ENCODE data around the gene NUDT13. TPM values are rescaled to one million over a fixed set of nuclear protein-coding genes. Genes with fewer than 3 reads are reported as not detected.

NUDT13 gene
- total and polyA plus RNA-seq, 2 of the 4 experiments (the other 2 are of a cell fraction), result 0.90 to 1.7 TPM

DNA sequence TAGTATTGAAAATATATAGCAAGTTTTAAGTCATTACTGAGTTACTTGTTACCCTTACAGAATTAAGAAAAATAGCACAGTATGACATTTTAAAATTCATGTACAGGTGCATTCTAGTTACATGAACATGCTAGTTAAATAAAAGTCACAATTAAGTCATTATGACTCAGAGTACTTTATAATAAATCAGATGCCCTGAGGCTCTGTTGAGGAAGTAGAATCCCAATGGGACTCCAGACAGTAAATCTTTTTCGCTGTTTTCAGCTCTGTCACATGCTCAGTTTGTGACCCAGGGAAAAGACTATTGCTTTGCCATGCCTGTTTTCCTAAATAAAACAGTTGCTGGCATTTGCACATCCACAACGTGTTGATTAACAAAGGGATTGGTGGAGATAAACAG lies 21.0 kb downstream of the NUDT13 start:
- no peak overlapping the region for H3K56ac ChIP-seq (ENCODE audit: extremely low read depth, insufficient read depth, low read length)
- ChIA-PET POLR2A (ENCODE audit: unreplicated experiment) (no interaction called here), CTCF (no interaction called here)
- 0 out of 2 replicates have a peak, but pooled peaks cover 1% of the 10 kb centered on the region for H3K4me1 ChIP-seq (ENCODE audit: control insufficient read depth, insufficient read depth, low read length)
- no peak for TF ChIP-seq SMC3 (IDR thresholded peaks at IDR 0.05; ENCODE audit: low read depth, low read length)
- no peak for TF ChIP-seq USF2 (IDR thresholded peaks at IDR 0.05; ENCODE audit: low read depth, low read length)
- TF ChIP-seq BHLHE40 (IDR thresholded peaks at IDR 0.05; ENCODE audit: low read depth, low read length), result no peak
- no peak for TF ChIP-seq MAZ (IDR thresholded peaks at IDR 0.05; ENCODE audit: borderline replicate concordance, low read depth, low read length)
- no peak for TF ChIP-seq CEBPB (IDR thresholded peaks at IDR 0.05; ENCODE audit: low read depth, low read length)
- no peak for TF ChIP-seq FOS (IDR thresholded peaks at IDR 0.05; ENCODE audit: low read depth, low read length)
- TF ChIP-seq POLR2A (IDR thresholded peaks at IDR 0.05; ENCODE audit: low read depth, low read length), result no peak
- TF ChIP-seq MXI1 (IDR thresholded peaks at IDR 0.05; ENCODE audit: borderline replicate concordance, low read depth, low read length), result no peak
- TF ChIP-seq RCOR1 (IDR thresholded peaks at IDR 0.05; ENCODE audit: insufficient replicate concordance, low read length), result no peak
- TF ChIP-seq, protein P1, sequence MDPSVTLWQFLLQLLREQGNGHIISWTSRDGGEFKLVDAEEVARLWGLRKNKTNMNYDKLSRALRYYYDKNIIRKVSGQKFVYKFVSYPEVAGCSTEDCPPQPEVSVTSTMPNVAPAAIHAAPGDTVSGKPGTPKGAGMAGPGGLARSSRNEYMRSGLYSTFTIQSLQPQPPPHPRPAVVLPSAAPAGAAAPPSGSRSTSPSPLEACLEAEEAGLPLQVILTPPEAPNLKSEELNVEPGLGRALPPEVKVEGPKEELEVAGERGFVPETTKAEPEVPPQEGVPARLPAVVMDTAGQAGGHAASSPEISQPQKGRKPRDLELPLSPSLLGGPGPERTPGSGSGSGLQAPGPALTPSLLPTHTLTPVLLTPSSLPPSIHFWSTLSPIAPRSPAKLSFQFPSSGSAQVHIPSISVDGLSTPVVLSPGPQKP (IDR thresholded peaks at IDR 0.05; ENCODE audit: borderline replicate concordance, low read depth, low read length), result no peak
- no peak for TF ChIP-seq MAFK (IDR thresholded peaks at IDR 0.05; ENCODE audit: low read depth, low read length)
- no peak for TF ChIP-seq NFE2L2 (IDR thresholded peaks at IDR 0.05; ENCODE audit: low read depth, low read length)
- TF ChIP-seq CTCF (conservative IDR thresholded peaks at IDR 0.05; ENCODE audit: low read depth, low read length), result no peak
- TF ChIP-seq RAD21 (IDR thresholded peaks at IDR 0.05; ENCODE audit: low read length), result no peak
- no peak overlapping the region for H4K91ac ChIP-seq (ENCODE audit: insufficient read depth, low read depth, low read length)
- H2BK120ac ChIP-seq (ENCODE audit: low read depth, low read length), result no peak overlapping the region
- in situ Hi-C loops (cut with MboI; ENCODE audit: low sequenced_read_pairs), result no loop called here
- no TSS peak for BruUV-seq (replicated peaks)
- H3K23ac ChIP-seq (ENCODE audit: low read depth, low read length), result no peak overlapping the region
- H3K18ac ChIP-seq (ENCODE audit: low read depth, low read length), result no peak overlapping the region
- intact Hi-C loops (cut with micrococcal nuclease), result no loop called here
- no peaks in the 10 kb centered on the region for H3K9me3 ChIP-seq (ENCODE audit: control insufficient read depth, insufficient read depth, low read length)
- no peak overlapping the region for H3K4ac ChIP-seq (ENCODE audit: low read depth, low read length)
- H4K20me1 ChIP-seq (ENCODE audit: insufficient read depth, low read length), result no peaks in the 10 kb centered on the region
- H3K79me1 ChIP-seq (ENCODE audit: low read depth in 1 of 2, low read length in 2 of 2), result peaks cover 7 to 11% of the 10 kb centered on the region in 2 experiments; a peak in 3 of 4 replicates
- H2AK9ac ChIP-seq (replicated peaks; ENCODE audit: low read depth, low read length, poor library complexity), result no peak overlapping the region
- ATAC-seq (ENCODE audit: low read depth) (no peak), DNase-seq (peak; percentile 4)
- no peak overlapping the region for H3K4me3 ChIP-seq (ENCODE audit: insufficient read depth, low read depth, low read length)
- H3K9me1 ChIP-seq (ENCODE audit: insufficient read depth, low read length), result peaks cover 10% of the 10 kb centered on the region; the same call in 1 of the 2 replicates
- no CpG with 5 or more reads among the region's 2 CpGs for WGBS, 2 experiments (ENCODE audit: extremely low coverage in 2 of 2, insufficient read length in 1 of 2)
- H3K36me3 ChIP-seq (ENCODE audit: control insufficient read depth, insufficient read depth, low read length), result peaks cover 32% of the 10 kb centered on the region
- dilution Hi-C loops (cut with HindIII; ENCODE audit: low sequenced_read_pairs, unreplicated experiment), result no loop called here
- no peaks in the 10 kb centered on the region for H3K27me3 ChIP-seq (ENCODE audit: control insufficient read depth, insufficient read depth, low read length)
- H3K9ac ChIP-seq (ENCODE audit: low read depth, low read length), result no peak overlapping the region
- no peak overlapping the region for H3K14ac ChIP-seq (replicated peaks; ENCODE audit: low read depth, low read length)
- H2BK5ac ChIP-seq (ENCODE audit: low read depth, low read length, poor library complexity, severe bottlenecking), result no peak overlapping the region
- H3K27ac ChIP-seq (ENCODE audit: insufficient read depth, low read length), result no peak overlapping the region
- no peak overlapping the region for H4K5ac ChIP-seq (ENCODE audit: low read depth, low read length)
- no peak overlapping the region for H4K8ac ChIP-seq (ENCODE audit: low read depth in 2 of 2, low read length in 2 of 2)
- H2BK20ac ChIP-seq (ENCODE audit: low read depth, low read length), result no peak overlapping the region
- H3K4me2 ChIP-seq (ENCODE audit: low read depth, low read length), result no peak overlapping the region
- no peak overlapping the region for H2AFZ ChIP-seq (replicated peaks; ENCODE audit: low read length, poor library complexity)
- no peak overlapping the region for H2AK5ac ChIP-seq (ENCODE audit: low read depth, low read length)
- H2BK15ac ChIP-seq (ENCODE audit: low read depth, low read length), result no peak overlapping the region
